ENCODE measurements around the gene ZNF107.

Gene ZNF107

GRCh38 chr7:64747802-64748201, 81.9 kb downstream of the ZNF107 start:
- TF ChIP-seq, protein P1, sequence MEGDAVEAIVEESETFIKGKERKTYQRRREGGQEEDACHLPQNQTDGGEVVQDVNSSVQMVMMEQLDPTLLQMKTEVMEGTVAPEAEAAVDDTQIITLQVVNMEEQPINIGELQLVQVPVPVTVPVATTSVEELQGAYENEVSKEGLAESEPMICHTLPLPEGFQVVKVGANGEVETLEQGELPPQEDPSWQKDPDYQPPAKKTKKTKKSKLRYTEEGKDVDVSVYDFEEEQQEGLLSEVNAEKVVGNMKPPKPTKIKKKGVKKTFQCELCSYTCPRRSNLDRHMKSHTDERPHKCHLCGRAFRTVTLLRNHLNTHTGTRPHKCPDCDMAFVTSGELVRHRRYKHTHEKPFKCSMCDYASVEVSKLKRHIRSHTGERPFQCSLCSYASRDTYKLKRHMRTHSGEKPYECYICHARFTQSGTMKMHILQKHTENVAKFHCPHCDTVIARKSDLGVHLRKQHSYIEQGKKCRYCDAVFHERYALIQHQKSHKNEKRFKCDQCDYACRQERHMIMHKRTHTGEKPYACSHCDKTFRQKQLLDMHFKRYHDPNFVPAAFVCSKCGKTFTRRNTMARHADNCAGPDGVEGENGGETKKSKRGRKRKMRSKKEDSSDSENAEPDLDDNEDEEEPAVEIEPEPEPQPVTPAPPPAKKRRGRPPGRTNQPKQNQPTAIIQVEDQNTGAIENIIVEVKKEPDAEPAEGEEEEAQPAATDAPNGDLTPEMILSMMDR (IDR thresholded peaks at IDR 0.05; ENCODE audit: control insufficient read depth, extremely low read depth, insufficient read depth): no peak
- H3K4me3 ChIP-seq (ENCODE audit: low read depth, low read length): no peak overlapping the region
- DNase-seq (ENCODE audit: low read depth): no peak

GRCh38 chr7:64753032-64753431, 87.1 kb downstream of the ZNF107 start:
- TF ChIP-seq, protein P1 (IDR thresholded peaks at IDR 0.05; ENCODE audit: control insufficient read depth, extremely low read depth, insufficient read depth): no peak
- H3K4me3 ChIP-seq (ENCODE audit: low read depth, low read length): no peak overlapping the region
- DNase-seq (ENCODE audit: low read depth): no peak

- TF ChIP-seq, protein P1 (IDR thresholded peaks at IDR 0.05; ENCODE audit: control insufficient read depth, extremely low read depth, insufficient read depth): no peak
- no peak overlapping the region for H3K4me3 ChIP-seq (ENCODE audit: low read depth, low read length)
- DNase-seq (ENCODE audit: low read depth): no peak
These were observed 89.9 kb downstream of the ZNF107 start for GRCh38 chr7:64755865-64756264.

DNA sequence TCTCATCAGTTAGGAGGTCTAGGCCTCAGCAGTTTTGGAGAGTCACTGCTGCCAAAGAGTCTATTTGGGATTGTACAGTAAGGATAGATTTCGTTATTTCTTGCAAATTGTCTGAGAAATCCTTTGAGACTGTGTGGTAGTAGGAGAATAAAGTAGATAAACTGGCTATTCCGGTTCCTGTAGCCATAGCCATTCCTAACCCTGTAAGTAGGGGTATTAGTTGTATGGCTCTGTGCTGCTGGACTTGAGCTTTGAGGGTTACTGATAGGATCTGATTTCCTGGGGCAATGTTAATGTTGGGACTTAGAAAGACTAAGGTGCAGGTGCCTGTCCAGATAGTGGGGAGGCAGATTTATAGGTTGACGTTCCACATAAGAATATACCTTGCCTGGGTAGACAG, 92.2 kb downstream of the ZNF107 start:
- no peak overlapping the region for H3K4me3 ChIP-seq (ENCODE audit: low read depth, low read length)
- DNase-seq (ENCODE audit: low read depth): no peak
- TF ChIP-seq, protein P1 (IDR thresholded peaks at IDR 0.05; ENCODE audit: control insufficient read depth, extremely low read depth, insufficient read depth): no peak

Measured in LNCaP clone FGC (cell line).